ENCODE data around the gene JUN.

- TF ChIP-seq SETDB1 (CRISPR knock-in tag; IDR thresholded peaks at IDR 0.05; ENCODE audit: borderline replicate concordance) (no peak), ZNF747 (CRISPR knock-in tag; IDR thresholded peaks at IDR 0.05; ENCODE audit: borderline replicate concordance) (no peak), HMG20A (CRISPR knock-in tag; IDR thresholded peaks at IDR 0.05; ENCODE audit: borderline replicate concordance) (no peak), RBM39 (IDR thresholded peaks at IDR 0.05; ENCODE audit: low read depth, low read length, poor library complexity, severe bottlenecking) (no peak), ZC3H4 (CRISPR knock-in tag; IDR thresholded peaks at IDR 0.05; ENCODE audit: borderline replicate concordance) (no peak), CTCF (CRISPR knock-in tag; IDR thresholded peaks at IDR 0.05) (no peak)
Measured at GRCh38 chr1:58754073-58754613, 29.7 kb downstream of the JUN start.

Data from HepG2 (cell line).